ENCODE data around the gene CNKSR3. TPM values are rescaled to one million over a fixed set of nuclear protein-coding genes. Genes with fewer than 3 reads are reported as not detected.

CNKSR3 gene
- polyA plus RNA-seq, 1 of the 3 experiments (the other 2 are of a cell fraction) = 1.6 TPM

DNA sequence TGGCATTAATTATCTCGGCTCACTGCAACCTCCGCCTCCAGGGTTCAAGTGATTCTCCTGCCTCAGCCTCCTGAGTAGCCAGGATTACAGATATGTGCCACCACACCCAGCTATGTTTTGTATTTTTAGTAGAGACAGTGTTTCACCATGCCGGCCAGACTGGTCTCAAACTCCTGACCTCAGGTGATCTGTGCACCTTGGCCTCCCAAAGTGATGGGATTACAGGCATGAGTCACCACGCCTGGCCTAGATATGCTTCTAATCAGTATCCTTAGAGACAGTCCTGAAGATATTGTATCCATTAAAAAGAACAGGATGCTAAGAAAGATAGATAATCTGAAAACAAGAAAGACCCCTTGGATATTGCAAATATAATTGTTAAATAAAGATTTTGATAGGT, 150.8 kb downstream of the CNKSR3 start (continued):
- TF ChIP-seq, protein P1, sequence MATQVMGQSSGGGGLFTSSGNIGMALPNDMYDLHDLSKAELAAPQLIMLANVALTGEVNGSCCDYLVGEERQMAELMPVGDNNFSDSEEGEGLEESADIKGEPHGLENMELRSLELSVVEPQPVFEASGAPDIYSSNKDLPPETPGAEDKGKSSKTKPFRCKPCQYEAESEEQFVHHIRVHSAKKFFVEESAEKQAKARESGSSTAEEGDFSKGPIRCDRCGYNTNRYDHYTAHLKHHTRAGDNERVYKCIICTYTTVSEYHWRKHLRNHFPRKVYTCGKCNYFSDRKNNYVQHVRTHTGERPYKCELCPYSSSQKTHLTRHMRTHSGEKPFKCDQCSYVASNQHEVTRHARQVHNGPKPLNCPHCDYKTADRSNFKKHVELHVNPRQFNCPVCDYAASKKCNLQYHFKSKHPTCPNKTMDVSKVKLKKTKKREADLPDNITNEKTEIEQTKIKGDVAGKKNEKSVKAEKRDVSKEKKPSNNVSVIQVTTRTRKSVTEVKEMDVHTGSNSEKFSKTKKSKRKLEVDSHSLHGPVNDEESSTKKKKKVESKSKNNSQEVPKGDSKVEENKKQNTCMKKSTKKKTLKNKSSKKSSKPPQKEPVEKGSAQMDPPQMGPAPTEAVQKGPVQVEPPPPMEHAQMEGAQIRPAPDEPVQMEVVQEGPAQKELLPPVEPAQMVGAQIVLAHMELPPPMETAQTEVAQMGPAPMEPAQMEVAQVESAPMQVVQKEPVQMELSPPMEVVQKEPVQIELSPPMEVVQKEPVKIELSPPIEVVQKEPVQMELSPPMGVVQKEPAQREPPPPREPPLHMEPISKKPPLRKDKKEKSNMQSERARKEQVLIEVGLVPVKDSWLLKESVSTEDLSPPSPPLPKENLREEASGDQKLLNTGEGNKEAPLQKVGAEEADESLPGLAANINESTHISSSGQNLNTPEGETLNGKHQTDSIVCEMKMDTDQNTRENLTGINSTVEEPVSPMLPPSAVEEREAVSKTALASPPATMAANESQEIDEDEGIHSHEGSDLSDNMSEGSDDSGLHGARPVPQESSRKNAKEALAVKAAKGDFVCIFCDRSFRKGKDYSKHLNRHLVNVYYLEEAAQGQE (IDR thresholded peaks at IDR 0.05; ENCODE audit: low read depth, low read length) = no peak

DNA sequence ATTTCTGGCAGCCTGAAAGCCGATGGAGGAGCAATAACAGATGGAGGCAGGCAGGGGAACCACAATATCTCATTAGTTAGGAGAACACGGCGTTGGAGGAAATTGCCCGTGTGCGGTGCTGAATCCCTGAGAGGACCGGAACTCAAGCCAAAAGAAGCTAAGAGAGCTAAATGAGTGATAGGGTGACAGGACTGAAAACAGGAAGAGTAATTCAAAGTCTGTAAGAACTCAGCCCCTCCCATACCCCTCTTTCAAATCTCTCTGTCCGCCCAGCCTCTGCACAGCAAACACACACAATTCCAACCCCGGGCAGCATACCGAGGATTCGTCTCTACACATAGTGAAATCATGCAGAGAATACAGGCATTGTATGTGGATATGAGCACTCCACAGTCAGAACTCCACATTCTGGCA, 151.3 kb downstream of the CNKSR3 start:
- Histone ChIP-seq H2AFZ (ENCODE audit: low read depth) (no peak overlapping the region), H3K4me3 (ENCODE audit: low read depth in 2 of 2, low read length in 1 of 2) (no peak overlapping the region), H3K79me2 (ENCODE audit: insufficient read depth) (no peaks in the 10 kb centered on the region), H3F3A (replicated peaks; ENCODE audit: insufficient read depth) (no peaks in the 10 kb centered on the region), H3K36me3 (replicated peaks in 1 of 2; ENCODE audit: control insufficient read depth in 1 of 2, insufficient read depth in 2 of 2, low read length in 1 of 2) (no peaks in the 10 kb centered on the region), H3K4me1 (ENCODE audit: control insufficient read depth in 1 of 2, insufficient read depth in 2 of 2, low read depth in 1 of 2, low read length in 1 of 2) (no peaks in the 10 kb centered on the region), H4K20me1 (ENCODE audit: insufficient read depth) (no peaks in the 10 kb centered on the region), H3K27ac (ENCODE audit: low read depth in 2 of 2, low read length in 1 of 2) (no peak overlapping the region), H3K9me3 (no peaks in the 10 kb centered on the region), H3K27me3 (ENCODE audit: insufficient read depth) (no peaks in the 10 kb centered on the region), H3K9me2 (no peaks in the 10 kb centered on the region), H3K4me2 (no peak overlapping the region), H3K9ac (no peak overlapping the region)
- POLR2A ChIA-PET = no interaction called here
- 92% methylated on average over 10 of the region's 10 CpGs for WGBS (ENCODE audit: low lambda C conversion rate)
- CTCF ChIA-PET = no interaction called here
- no peak for TF ChIP-seq SMC3 (IDR thresholded peaks at IDR 0.05; ENCODE audit: low read depth, low read length)
- no peak for TF ChIP-seq POLR2AphosphoS5 (IDR thresholded peaks at IDR 0.05; ENCODE audit: low read depth, low read length)
- no peak for TF ChIP-seq RXRA (IDR thresholded peaks at IDR 0.05; ENCODE audit: borderline replicate concordance, low read depth)
- TF ChIP-seq FOSL2 (IDR thresholded peaks at IDR 0.05; ENCODE audit: borderline replicate concordance, low read depth) = no peak
- TF ChIP-seq, protein P2, sequence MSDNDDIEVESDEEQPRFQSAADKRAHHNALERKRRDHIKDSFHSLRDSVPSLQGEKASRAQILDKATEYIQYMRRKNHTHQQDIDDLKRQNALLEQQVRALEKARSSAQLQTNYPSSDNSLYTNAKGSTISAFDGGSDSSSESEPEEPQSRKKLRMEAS (IDR thresholded peaks at IDR 0.05; ENCODE audit: low read depth) = no peak
- TF ChIP-seq, protein P3, sequence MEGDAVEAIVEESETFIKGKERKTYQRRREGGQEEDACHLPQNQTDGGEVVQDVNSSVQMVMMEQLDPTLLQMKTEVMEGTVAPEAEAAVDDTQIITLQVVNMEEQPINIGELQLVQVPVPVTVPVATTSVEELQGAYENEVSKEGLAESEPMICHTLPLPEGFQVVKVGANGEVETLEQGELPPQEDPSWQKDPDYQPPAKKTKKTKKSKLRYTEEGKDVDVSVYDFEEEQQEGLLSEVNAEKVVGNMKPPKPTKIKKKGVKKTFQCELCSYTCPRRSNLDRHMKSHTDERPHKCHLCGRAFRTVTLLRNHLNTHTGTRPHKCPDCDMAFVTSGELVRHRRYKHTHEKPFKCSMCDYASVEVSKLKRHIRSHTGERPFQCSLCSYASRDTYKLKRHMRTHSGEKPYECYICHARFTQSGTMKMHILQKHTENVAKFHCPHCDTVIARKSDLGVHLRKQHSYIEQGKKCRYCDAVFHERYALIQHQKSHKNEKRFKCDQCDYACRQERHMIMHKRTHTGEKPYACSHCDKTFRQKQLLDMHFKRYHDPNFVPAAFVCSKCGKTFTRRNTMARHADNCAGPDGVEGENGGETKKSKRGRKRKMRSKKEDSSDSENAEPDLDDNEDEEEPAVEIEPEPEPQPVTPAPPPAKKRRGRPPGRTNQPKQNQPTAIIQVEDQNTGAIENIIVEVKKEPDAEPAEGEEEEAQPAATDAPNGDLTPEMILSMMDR (IDR thresholded peaks at IDR 0.05) = no peak
- no peak for TF ChIP-seq RAD21 (IDR thresholded peaks at IDR 0.05; ENCODE audit: low read length)
- DNase-seq = no peak

DNA sequence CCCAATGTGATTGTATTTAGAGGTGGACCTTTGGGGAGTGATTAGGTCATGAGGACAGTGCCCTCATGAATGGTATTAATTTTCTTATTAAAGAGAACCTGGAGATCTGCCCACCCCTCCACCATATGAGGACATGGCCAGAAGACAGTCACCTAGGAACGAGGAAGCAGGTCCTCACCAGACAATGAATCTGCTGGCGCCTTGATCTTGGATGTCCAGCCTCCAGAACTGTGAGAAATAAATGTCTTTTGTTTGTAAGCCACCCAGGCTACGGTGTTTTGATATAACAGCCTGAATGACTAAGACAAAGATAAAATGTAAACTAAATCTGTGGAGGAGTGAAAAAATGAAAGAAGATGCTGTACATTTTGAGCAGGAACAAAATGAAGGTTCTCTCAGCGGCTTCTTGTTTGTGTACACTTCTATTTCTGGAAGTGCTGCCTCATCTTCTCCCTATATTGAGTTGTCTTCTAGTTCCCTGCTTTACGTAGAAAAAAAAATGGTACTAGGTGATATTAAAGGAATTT, 152.4 kb downstream of the CNKSR3 start:
- no peaks in the 10 kb centered on the region for H3K4me1 ChIP-seq (ENCODE audit: control insufficient read depth in 1 of 2, insufficient read depth in 2 of 2, low read depth in 1 of 2, low read length in 1 of 2)
- no peak overlapping the region for H3K4me3 ChIP-seq (ENCODE audit: low read depth in 2 of 2, low read length in 1 of 2)
- no peaks in the 10 kb centered on the region for H3F3A ChIP-seq (replicated peaks; ENCODE audit: insufficient read depth)
- H3K9ac ChIP-seq = no peak overlapping the region
- WGBS (ENCODE audit: low lambda C conversion rate) = 86% methylated on average over 5 of the region's 5 CpGs
- no peaks in the 10 kb centered on the region for H3K9me3 ChIP-seq
- H2AFZ ChIP-seq (ENCODE audit: low read depth) = no peak overlapping the region
- no peaks in the 10 kb centered on the region for H3K36me3 ChIP-seq (replicated peaks in 1 of 2; ENCODE audit: control insufficient read depth in 1 of 2, insufficient read depth in 2 of 2, low read length in 1 of 2)
- H3K27ac ChIP-seq (ENCODE audit: low read depth in 2 of 2, low read length in 1 of 2) = no peak overlapping the region
- no peaks in the 10 kb centered on the region for H3K9me2 ChIP-seq
- H3K27me3 ChIP-seq (ENCODE audit: insufficient read depth) = no peaks in the 10 kb centered on the region
- no peaks in the 10 kb centered on the region for H3K79me2 ChIP-seq (ENCODE audit: insufficient read depth)
- ChIA-PET CTCF (no interaction called here), POLR2A (no interaction called here)
- TF ChIP-seq RXRA (IDR thresholded peaks at IDR 0.05; ENCODE audit: borderline replicate concordance, low read depth) = no peak
- TF ChIP-seq YY1 (IDR thresholded peaks at IDR 0.05; ENCODE audit: low read depth) = no peak
- no peak for TF ChIP-seq RAD21 (IDR thresholded peaks at IDR 0.05; ENCODE audit: low read length)
- no peak overlapping the region for H3K4me2 ChIP-seq
- DNase-seq = no peak
- H4K20me1 ChIP-seq (ENCODE audit: insufficient read depth) = no peaks in the 10 kb centered on the region
